Kidney (tissue), 14 donors: Measurements from ENCODE around the gene PCSK5. TPM values are rescaled to one million over a fixed set of nuclear protein-coding genes. Genes with fewer than 3 reads are reported as not detected.
A peak's percentile ranks its signal among the peaks of the same experiment; 100 is the strongest.

ENCODE experiments used
- DNase-seq, 5 donors: peaks; one replicate each; pipeline ENCODE4 v3.0.0-alpha.2; 2013 to 2020
- FAIRE-seq: peaks from 2 replicates; lab custom pipeline; 2012; peaks lifted over from hg19 to GRCh38; lab: Jason Lieb, UNC
- H3K27ac ChIP-seq, 2 donors: one replicate each; pipeline ENCODE4 v1.7.0; 2013; ENCODE audit warnings: low read depth in 2 of 2, low read length in 2 of 2, inconsistent platforms in 1 of 2
- H3K27me3 ChIP-seq: one replicate; pipeline ENCODE4 v1.7.1; 2013; ENCODE audit warnings: low read length, inconsistent platforms; ENCODE audit not compliant: control insufficient read depth, insufficient read depth
- H3K36me3 ChIP-seq, 3 donors: one replicate each; pipeline versions ENCODE4 v1.7.0 to v1.7.1; 2013; ENCODE audit warnings: low read length in 3 of 3, control low read depth in 1 of 3, inconsistent platforms in 1 of 3; ENCODE audit not compliant: insufficient read depth in 3 of 3, control insufficient read depth in 2 of 3
- H3K4me1 ChIP-seq, 3 donors: one replicate each; pipeline versions ENCODE4 v1.7.0 to v1.7.1; 2013; ENCODE audit warnings: low read length in 3 of 3, inconsistent platforms in 1 of 3, low read depth in 1 of 3; ENCODE audit not compliant: control insufficient read depth in 2 of 3, insufficient read depth in 2 of 3
- H3K4me3 ChIP-seq, 3 donors: one replicate each; pipeline versions ENCODE4 v1.7.0 to v1.8.1; 2013; ENCODE audit warnings: low read length in 3 of 3, control low read depth in 1 of 3, inconsistent platforms in 1 of 3
- H3K9ac ChIP-seq, 3 donors: one replicate each; pipeline versions ENCODE4 v1.7.0 to v1.7.1; 2013; ENCODE audit warnings: low read length in 3 of 3, control low read depth in 1 of 3, inconsistent platforms in 1 of 3
- H3K9me3 ChIP-seq, 3 donors: one replicate each; pipeline versions ENCODE4 v1.7.0 to v1.7.1; 2013; ENCODE audit warnings: low read length in 3 of 3, control low read depth in 1 of 3, inconsistent platforms in 1 of 3; ENCODE audit not compliant: control insufficient read depth in 2 of 3, insufficient read depth in 1 of 3
- intact Hi-C: fragments of 100-400 bp; cut with DNase I; formaldehyde crosslinking; loops from one replicate; pipeline ENCODE4 v1.11.1; 2022
- polyA plus RNA-seq: library from polyadenylated mRNA; stranded (reverse); fragments of 350-450 nt; fragmentation: Illumina TruSeq; extraction: RNeasy Lipid Tissue Mini Kit (QIAGEN cat#74804); gene quantifications from one replicate; pipeline ENCODE4 v1.2.3, GENCODE V29; 2014; ENCODE audit warnings: low read depth, low replicate concordance; ENCODE audit not compliant: insufficient read depth
- total RNA-seq: library from RNA; stranded (reverse); fragmentation: NEBNext Ultra II Directional; extraction: Animal tissue kit (Norgen Biotek cat#: 25700); gene quantifications from one replicate; pipeline ENCODE4 v1.2.1, GENCODE V29; 2021
- TF ChIP-seq, protein P1 (sequence below): IDR thresholded peaks from 3 replicates; pipeline ENCODE4 v1.5.1; 2012; ENCODE audit warnings: mild to moderate bottlenecking, moderate library complexity, borderline replicate concordance; ENCODE audit not compliant: insufficient read depth; ENCODE audit errors: extremely low read depth
- donor health status: control.
- donor health status: control.
- donor health status: control.
- donor health status: control.
- donor health status: control.
- donor health status: DM: yes; HTN: yes; CAD: no.
- donor health status: Normal renal cell carcinoma (clear cell type).

The PCSK5 gene
- total and polyA plus RNA-seq, 2 donors from 2014 or later = 1.6 to 14.7 TPM

DNA sequence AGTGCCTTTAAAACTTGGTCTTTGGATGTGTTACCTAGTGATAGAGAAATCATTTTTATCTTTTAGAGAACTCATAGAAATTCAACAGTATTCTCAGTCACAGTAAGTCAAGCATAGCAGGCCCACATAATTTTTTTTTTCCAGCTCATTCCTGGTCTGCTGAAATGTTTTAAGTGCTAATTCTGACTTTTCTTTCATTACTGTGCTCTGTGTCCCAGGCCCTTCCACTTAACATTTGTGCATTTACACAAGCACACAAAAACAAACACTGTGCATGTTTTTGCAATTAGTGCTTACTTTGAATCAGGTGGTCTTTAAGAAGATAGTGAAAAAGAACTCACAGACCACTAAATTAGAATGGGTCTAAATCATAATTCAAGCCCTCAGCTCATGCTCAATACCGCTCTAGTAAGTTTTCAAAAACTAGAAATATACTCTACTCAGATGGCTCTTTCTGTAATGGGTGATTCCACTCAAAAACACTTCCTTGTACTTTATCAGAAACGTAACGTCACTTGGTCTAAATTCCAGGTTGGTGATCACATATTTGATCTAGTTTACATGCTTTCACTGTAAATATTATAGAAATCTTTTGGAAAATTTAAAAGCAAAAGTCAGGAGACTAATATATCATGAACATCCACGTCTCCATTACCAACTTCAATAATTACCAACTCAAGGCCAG lies 107.8 kb downstream of the PCSK5 start:
- Histone ChIP-seq H3K9me3 (no peaks in the 10 kb centered on the region), H3K27me3 (no peaks in the 10 kb centered on the region), H3K4me1 (peaks cover 0 to 3% (median 0%) of the 10 kb centered on the region in 3 donors), H3K4me3 (no peak overlapping the region), H3K27ac (no peak overlapping the region), H3K36me3 (no peaks in the 10 kb centered on the region), H3K9ac (no peak overlapping the region)
- DNase-seq = no peak
- FAIRE-seq = no peak
- TF ChIP-seq, protein P1, sequence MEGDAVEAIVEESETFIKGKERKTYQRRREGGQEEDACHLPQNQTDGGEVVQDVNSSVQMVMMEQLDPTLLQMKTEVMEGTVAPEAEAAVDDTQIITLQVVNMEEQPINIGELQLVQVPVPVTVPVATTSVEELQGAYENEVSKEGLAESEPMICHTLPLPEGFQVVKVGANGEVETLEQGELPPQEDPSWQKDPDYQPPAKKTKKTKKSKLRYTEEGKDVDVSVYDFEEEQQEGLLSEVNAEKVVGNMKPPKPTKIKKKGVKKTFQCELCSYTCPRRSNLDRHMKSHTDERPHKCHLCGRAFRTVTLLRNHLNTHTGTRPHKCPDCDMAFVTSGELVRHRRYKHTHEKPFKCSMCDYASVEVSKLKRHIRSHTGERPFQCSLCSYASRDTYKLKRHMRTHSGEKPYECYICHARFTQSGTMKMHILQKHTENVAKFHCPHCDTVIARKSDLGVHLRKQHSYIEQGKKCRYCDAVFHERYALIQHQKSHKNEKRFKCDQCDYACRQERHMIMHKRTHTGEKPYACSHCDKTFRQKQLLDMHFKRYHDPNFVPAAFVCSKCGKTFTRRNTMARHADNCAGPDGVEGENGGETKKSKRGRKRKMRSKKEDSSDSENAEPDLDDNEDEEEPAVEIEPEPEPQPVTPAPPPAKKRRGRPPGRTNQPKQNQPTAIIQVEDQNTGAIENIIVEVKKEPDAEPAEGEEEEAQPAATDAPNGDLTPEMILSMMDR = no peak
- intact Hi-C loops = no loop called here

DNA sequence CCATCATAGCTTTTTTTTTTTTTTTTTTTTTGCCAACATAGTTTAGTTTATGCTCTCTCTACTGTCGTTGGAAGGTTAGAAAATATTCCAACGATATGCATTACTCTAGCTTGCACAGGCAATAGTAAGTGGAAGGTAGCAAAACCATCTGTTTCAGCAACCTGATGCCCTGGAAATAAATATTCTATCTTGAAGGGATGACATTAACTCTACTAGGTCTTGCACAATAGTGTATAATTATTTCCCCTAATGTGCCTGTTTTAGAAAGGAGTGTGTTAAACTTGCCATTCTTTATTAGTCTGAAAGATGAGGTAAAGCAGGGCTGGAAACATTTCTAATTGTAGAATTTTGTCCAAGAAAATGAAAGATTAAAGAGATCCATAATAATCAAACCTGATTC lies 111.0 kb downstream of the PCSK5 start:
- no peak for FAIRE-seq
- intact Hi-C loops = no loop called here

DNA sequence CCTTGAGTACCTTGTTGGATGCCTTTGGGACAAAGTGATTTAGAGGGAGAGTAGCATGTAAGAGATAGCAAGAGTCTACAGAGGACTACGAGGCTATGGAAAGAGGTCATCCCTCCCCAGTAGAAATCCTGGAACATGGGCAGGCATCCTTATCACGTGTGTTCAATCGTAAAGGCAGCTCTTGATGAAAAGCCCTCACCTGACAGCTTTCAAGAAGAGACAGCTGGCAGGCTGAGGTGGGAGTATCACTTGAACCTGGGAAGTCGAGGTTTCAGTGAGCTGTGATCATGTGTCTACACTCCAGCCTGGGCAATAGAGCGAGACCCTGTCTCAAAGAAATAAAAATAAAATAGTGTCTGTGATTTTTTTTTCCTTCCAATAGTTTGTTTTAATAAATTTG lies 112.6 kb downstream of the PCSK5 start:
- peak in 3 of 5 donors; percentile 29 to 62 (median 60) for DNase-seq
- no peaks in the 10 kb centered on the region for H3K27me3 ChIP-seq
- no peak overlapping the region for H3K27ac ChIP-seq
- no peak overlapping the region for H3K4me3 ChIP-seq
- TF ChIP-seq, protein P1 = no peak
- H3K4me1 ChIP-seq = no peaks in the 10 kb centered on the region
- intact Hi-C loops = no loop called here
- no peaks in the 10 kb centered on the region for H3K36me3 ChIP-seq
- H3K9ac ChIP-seq = no peak overlapping the region
- H3K9me3 ChIP-seq = no peaks in the 10 kb centered on the region
- no peak for FAIRE-seq

More for the DNA sequence above, 111.0 kb downstream of the PCSK5 start:
- no peak overlapping the region for H3K27ac ChIP-seq
- H3K9ac ChIP-seq = no peak overlapping the region
- TF ChIP-seq, protein P1 = no peak
- no peaks in the 10 kb centered on the region for H3K27me3 ChIP-seq
- no peak overlapping the region for H3K4me3 ChIP-seq
- H3K9me3 ChIP-seq = no peaks in the 10 kb centered on the region
- peaks cover 0 to under 1% (median 0%) of the 10 kb centered on the region in 3 donors for H3K4me1 ChIP-seq
- DNase-seq = no peak
- H3K36me3 ChIP-seq = no peaks in the 10 kb centered on the region
